Activated T-cell treated with anti-CD3 and anti-CD28 coated beads, Interleukin-2, amount 50 U/mL, for 4 hours (primary cell): ENCODE data around the gene ZNF445. TPM values are rescaled to one million over a fixed set of nuclear protein-coding genes. Genes with fewer than 3 reads are reported as not detected.
"Not testable (repeated sequence)": the region's sequence is repeated elsewhere in the genome, so short reads cannot be mapped to it uniquely, and the experiment has no call there.

ENCODE experiments used
- ATAC-seq, 2 donors: fragments of 200-7000 bp; cut with Tn5 transposase; one replicate each; pipeline ENCODE4 v1.10.0; 2021
- DNase-seq: peaks from one replicate; pipeline ENCODE4 v3.0.0-alpha.2; 2020
- H3K27me3 Mint-ChIP-seq: one replicate; pipeline ENCODE4 v1.8.0; 2021; ENCODE audit warnings: low read depth, mixed read lengths
- H3K36me3 Mint-ChIP-seq: one replicate; pipeline ENCODE4 v1.8.0; 2022; ENCODE audit warnings: mixed read lengths; ENCODE audit not compliant: insufficient read depth
- H3K4me1 Mint-ChIP-seq: one replicate; pipeline ENCODE4 v1.8.0; 2021; ENCODE audit warnings: low read depth, mixed read lengths
- H3K4me3 Mint-ChIP-seq: one replicate; pipeline ENCODE4 v1.8.0; 2021; ENCODE audit warnings: mild to moderate bottlenecking, moderate library complexity, mixed read lengths
- H3K9me3 Mint-ChIP-seq: one replicate; pipeline ENCODE4 v1.8.0; 2021; ENCODE audit warnings: mixed read lengths
- total RNA-seq, 3 donors: library from RNA; stranded (reverse); gene quantifications; one replicate each; pipeline ENCODE4 v1.2.1, GENCODE V29; 2021

Gene ZNF445
- total RNA-seq, 3 donors from 2014 or later, result 7.5 to 9.4 (median 8.7) TPM

GRCh38 chr3:44467241-44467640 is 10.2 kb downstream of the ZNF445 start:
- H3K4me3 Mint-ChIP-seq, result no peak overlapping the region
- ATAC-seq, result no peak
- H3K9me3 Mint-ChIP-seq, result no peaks in the 10 kb centered on the region
- H3K4me1 Mint-ChIP-seq, result peaks cover 20% of the 10 kb centered on the region
- DNase-seq, result no peak
- no peaks in the 10 kb centered on the region for H3K27me3 Mint-ChIP-seq
- H3K36me3 Mint-ChIP-seq, result peaks cover 40% of the 10 kb centered on the region

- not testable (repeated sequence) for H3K27me3 Mint-ChIP-seq
Observed at GRCh38 chr3:44464920-44465319, 12.6 kb downstream of the ZNF445 start.

GRCh38 chr3:44464509-44464908 is 13.0 kb downstream of the ZNF445 start:
- DNase-seq (no peak), ATAC-seq (no peak)
- no peak overlapping the region for H3K4me3 Mint-ChIP-seq
- H3K4me1 Mint-ChIP-seq, result peaks cover 10% of the 10 kb centered on the region
- peaks cover 23% of the 10 kb centered on the region for H3K9me3 Mint-ChIP-seq
- no peaks in the 10 kb centered on the region for H3K27me3 Mint-ChIP-seq
- peaks cover 45% of the 10 kb centered on the region for H3K36me3 Mint-ChIP-seq

More at GRCh38 chr3:44464920-44465319, 12.6 kb downstream of the ZNF445 start:
- DNase-seq, H3K4me3 Mint-ChIP-seq, ATAC-seq: not testable (repeated sequence)
- Mint-ChIP-seq H3K4me1 (peaks cover 10% of the 10 kb centered on the region), H3K36me3 (peaks cover 44% of the 10 kb centered on the region), H3K9me3 (peaks cover 18% of the 10 kb centered on the region)

- not testable (repeated sequence) for H3K27me3 Mint-ChIP-seq, H3K4me1 Mint-ChIP-seq, DNase-seq, H3K4me3 Mint-ChIP-seq, ATAC-seq
- peaks cover 61% of the 10 kb centered on the region for H3K36me3 Mint-ChIP-seq
- peaks cover 26% of the 10 kb centered on the region for H3K9me3 Mint-ChIP-seq
Observed at GRCh38 chr3:44460050-44460449, 17.4 kb downstream of the ZNF445 start.

- no peak for ATAC-seq
- no peak for DNase-seq
- peaks cover 3% of the 10 kb centered on the region for H3K4me1 Mint-ChIP-seq
- H3K4me3 Mint-ChIP-seq, result no peak overlapping the region
- peaks cover 11% of the 10 kb centered on the region for H3K9me3 Mint-ChIP-seq
- no peaks in the 10 kb centered on the region for H3K27me3 Mint-ChIP-seq
- peaks cover 51% of the 10 kb centered on the region for H3K36me3 Mint-ChIP-seq
Observed at GRCh38 chr3:44455318-44455717, 22.2 kb downstream of the ZNF445 start.

GRCh38 chr3:44454258-44454657 is 23.2 kb downstream of the ZNF445 start:
- no peak for DNase-seq
- Mint-ChIP-seq H3K9me3 (peaks cover under 1% of the 10 kb centered on the region), H3K36me3 (peaks cover 52% of the 10 kb centered on the region), H3K27me3 (no peaks in the 10 kb centered on the region), H3K4me3 (no peak overlapping the region), H3K4me1 (no peaks in the 10 kb centered on the region)
- no peak for ATAC-seq

GRCh38 chr3:44451441-44451840 is 26.0 kb downstream of the ZNF445 start:
- no peaks in the 10 kb centered on the region for H3K27me3 Mint-ChIP-seq

GRCh38 chr3:44446929-44447328 is 30.5 kb downstream of the ZNF445 start:
- Mint-ChIP-seq H3K4me1 (peaks cover 9% of the 10 kb centered on the region), H3K4me3 (no peak overlapping the region), H3K9me3 (peaks cover 17% of the 10 kb centered on the region), H3K36me3 (peaks cover 60% of the 10 kb centered on the region), H3K27me3 (no peaks in the 10 kb centered on the region)
- DNase-seq (no peak), ATAC-seq (no peak)

More at GRCh38 chr3:44451441-44451840, 26.0 kb downstream of the ZNF445 start:
- Mint-ChIP-seq H3K9me3 (peaks cover 17% of the 10 kb centered on the region), H3K4me1 (no peaks in the 10 kb centered on the region), H3K36me3 (peaks cover 62% of the 10 kb centered on the region), H3K4me3 (no peak overlapping the region)
- no peak for ATAC-seq
- DNase-seq, result no peak

- ATAC-seq (no peak), DNase-seq (no peak)
- Mint-ChIP-seq H3K36me3 (peaks cover 58% of the 10 kb centered on the region), H3K4me3 (no peak overlapping the region), H3K4me1 (peaks cover 18% of the 10 kb centered on the region), H3K9me3 (peaks cover 17% of the 10 kb centered on the region), H3K27me3 (no peaks in the 10 kb centered on the region)
Observed at GRCh38 chr3:44445786-44446185, 31.7 kb downstream of the ZNF445 start.

- H3K4me3 Mint-ChIP-seq, result no peak overlapping the region
- ATAC-seq (no peak), DNase-seq (no peak)
- no peaks in the 10 kb centered on the region for H3K27me3 Mint-ChIP-seq
- peaks cover 51% of the 10 kb centered on the region for H3K36me3 Mint-ChIP-seq
- H3K9me3 Mint-ChIP-seq, result peaks cover 17% of the 10 kb centered on the region
- H3K4me1 Mint-ChIP-seq, result peaks cover 25% of the 10 kb centered on the region
Observed at GRCh38 chr3:44444896-44445691, 32.4 kb downstream of the ZNF445 start.

GRCh38 chr3:44444437-44444836 is 33.0 kb downstream of the ZNF445 start:
- peaks cover 17% of the 10 kb centered on the region for H3K9me3 Mint-ChIP-seq
- peaks cover 32% of the 10 kb centered on the region for H3K4me1 Mint-ChIP-seq
- H3K36me3 Mint-ChIP-seq, result peaks cover 47% of the 10 kb centered on the region
- H3K4me3 Mint-ChIP-seq, result no peak overlapping the region
- no peak for ATAC-seq
- DNase-seq, result no peak
- no peaks in the 10 kb centered on the region for H3K27me3 Mint-ChIP-seq

- no peak for ATAC-seq
- Mint-ChIP-seq H3K9me3 (peaks cover 2% of the 10 kb centered on the region), H3K4me3 (no peak overlapping the region), H3K4me1 (peaks cover 39% of the 10 kb centered on the region), H3K27me3 (no peaks in the 10 kb centered on the region), H3K36me3 (peaks cover 30% of the 10 kb centered on the region)
- DNase-seq, result no peak
Observed at GRCh38 chr3:44442596-44443309, 34.7 kb downstream of the ZNF445 start.

- Mint-ChIP-seq H3K4me1 (peaks cover 39% of the 10 kb centered on the region), H3K4me3 (peak overlapping the region; percentile 68), H3K36me3 (peaks cover 8% of the 10 kb centered on the region), H3K9me3 (no peaks in the 10 kb centered on the region), H3K27me3 (no peaks in the 10 kb centered on the region)
- DNase-seq, result peak; percentile 21
- peak; percentile 97 to 98 for ATAC-seq
Observed at GRCh38 chr3:44439499-44440295, 37.8 kb downstream of the ZNF445 start.

- no peak for ATAC-seq
- Mint-ChIP-seq H3K4me3 (no peak overlapping the region), H3K27me3 (no peaks in the 10 kb centered on the region), H3K36me3 (peaks cover 2% of the 10 kb centered on the region), H3K4me1 (peaks cover 37% of the 10 kb centered on the region), H3K9me3 (no peaks in the 10 kb centered on the region)
- DNase-seq, result no peak
Observed at GRCh38 chr3:44437800-44438199, 39.7 kb downstream of the ZNF445 start.
